ENCODE data around the gene FILIP1L. TPM values are rescaled to one million over a fixed set of nuclear protein-coding genes. Genes with fewer than 3 reads are reported as not detected.
A peak's percentile ranks its signal among the peaks of the same experiment; 100 is the strongest.

The FILIP1L gene
- total and polyA plus RNA-seq, 2 donors: 75.1 to 103 TPM

DNA sequence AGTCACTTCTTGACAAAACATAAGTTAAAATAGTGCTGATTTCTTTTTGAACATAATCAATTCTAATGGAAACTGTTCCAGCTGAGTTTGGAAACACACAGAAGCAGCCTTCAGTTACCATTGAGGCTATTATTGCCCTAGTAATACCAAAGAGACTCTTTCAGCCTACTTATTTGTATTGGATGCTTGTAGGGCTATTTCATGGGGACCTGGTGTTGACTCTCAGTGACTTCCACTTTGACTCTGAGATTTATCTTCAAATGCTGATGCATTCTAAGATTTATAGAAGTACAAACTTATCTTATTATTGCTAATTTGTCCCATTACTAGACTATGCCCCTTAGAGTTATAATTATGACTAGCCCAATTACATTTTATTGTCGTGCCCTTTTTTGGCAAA is 229.2 kb downstream of the FILIP1L start:
- H3K36me3 ChIP-seq (ENCODE audit: insufficient read depth): no peaks in the 10 kb centered on the region
- 96% methylated on average over 1 of the region's 1 CpG for WGBS
- no peak for DNase-seq (ENCODE audit: extremely low spot score)
- H3K4me1 ChIP-seq (ENCODE audit: insufficient read depth): no peaks in the 10 kb centered on the region
- no peak overlapping the region for H3K4me3 ChIP-seq (ENCODE audit: low read depth, low read length)
- no peak overlapping the region for H3K27ac ChIP-seq (ENCODE audit: low read depth)

- Histone ChIP-seq H3K27ac (ENCODE audit: low read depth) (no peak overlapping the region), H3K4me1 (ENCODE audit: insufficient read depth) (no peaks in the 10 kb centered on the region), H3K36me3 (ENCODE audit: insufficient read depth) (no peaks in the 10 kb centered on the region), H3K4me3 (ENCODE audit: low read depth, low read length) (no peak overlapping the region)
- no peak for DNase-seq (ENCODE audit: extremely low spot score)
- WGBS: 73% methylated on average over 2 of the region's 2 CpGs
Observed at GRCh38 chr3:99884484-99884883, 229.8 kb downstream of the FILIP1L start.

GRCh38 chr3:99883693-99884092 is 230.6 kb downstream of the FILIP1L start:
- DNase-seq (ENCODE audit: extremely low spot score): no peak
- H3K4me1 ChIP-seq (ENCODE audit: insufficient read depth): no peaks in the 10 kb centered on the region
- H3K36me3 ChIP-seq (ENCODE audit: insufficient read depth): no peaks in the 10 kb centered on the region
- no peak overlapping the region for H3K27ac ChIP-seq (ENCODE audit: low read depth)
- no peak overlapping the region for H3K4me3 ChIP-seq (ENCODE audit: low read depth, low read length)
- WGBS: 97% methylated on average over 1 of the region's 1 CpG

GRCh38 chr3:99883138-99883461 is 231.2 kb downstream of the FILIP1L start:
- no peaks in the 10 kb centered on the region for H3K36me3 ChIP-seq (ENCODE audit: insufficient read depth)
- no peak overlapping the region for H3K27ac ChIP-seq (ENCODE audit: low read depth)
- no peak overlapping the region for H3K4me3 ChIP-seq (ENCODE audit: low read depth, low read length)
- H3K4me1 ChIP-seq (ENCODE audit: insufficient read depth): no peaks in the 10 kb centered on the region
- DNase-seq (ENCODE audit: extremely low spot score): no peak
- WGBS: 78% methylated on average over 2 of the region's 2 CpGs

- no peak overlapping the region for H3K27ac ChIP-seq (ENCODE audit: low read depth)
- no peaks in the 10 kb centered on the region for H3K4me1 ChIP-seq (ENCODE audit: insufficient read depth)
- H3K36me3 ChIP-seq (ENCODE audit: insufficient read depth): no peaks in the 10 kb centered on the region
- DNase-seq (ENCODE audit: extremely low spot score): no peak
- WGBS: 95% methylated on average over 1 of the region's 1 CpG
- no peak overlapping the region for H3K4me3 ChIP-seq (ENCODE audit: low read depth, low read length)
Observed at GRCh38 chr3:99882436-99883137, 231.7 kb downstream of the FILIP1L start.

DNA sequence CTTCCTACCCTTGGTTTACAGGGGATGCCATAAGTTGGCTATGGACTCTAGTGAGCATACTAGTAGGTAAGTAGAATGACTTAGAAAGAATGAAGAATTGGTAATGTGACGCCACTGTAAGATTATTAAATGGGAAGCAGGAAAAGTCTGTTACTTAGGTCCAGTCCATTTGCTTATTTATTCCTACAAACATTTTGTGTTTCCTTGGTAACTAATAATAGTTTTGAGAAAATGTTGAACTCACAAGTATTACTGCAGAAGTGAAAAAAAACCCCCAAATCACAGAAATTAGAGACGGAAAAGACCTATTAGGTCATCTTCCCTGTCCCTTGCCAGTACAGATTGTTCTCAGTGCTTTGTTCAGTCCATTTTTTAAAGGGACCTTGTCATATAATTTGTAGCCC is 233.2 kb downstream of the FILIP1L start:
- WGBS: 53% methylated on average over 2 of the region's 2 CpGs
- peak overlapping the region; percentile 28 for H3K27ac ChIP-seq (ENCODE audit: low read depth)
- DNase-seq (ENCODE audit: extremely low spot score): no peak
- H3K4me1 ChIP-seq (ENCODE audit: insufficient read depth): no peaks in the 10 kb centered on the region
- H3K36me3 ChIP-seq (ENCODE audit: insufficient read depth): no peaks in the 10 kb centered on the region
- H3K4me3 ChIP-seq (ENCODE audit: low read depth, low read length): no peak overlapping the region

DNA sequence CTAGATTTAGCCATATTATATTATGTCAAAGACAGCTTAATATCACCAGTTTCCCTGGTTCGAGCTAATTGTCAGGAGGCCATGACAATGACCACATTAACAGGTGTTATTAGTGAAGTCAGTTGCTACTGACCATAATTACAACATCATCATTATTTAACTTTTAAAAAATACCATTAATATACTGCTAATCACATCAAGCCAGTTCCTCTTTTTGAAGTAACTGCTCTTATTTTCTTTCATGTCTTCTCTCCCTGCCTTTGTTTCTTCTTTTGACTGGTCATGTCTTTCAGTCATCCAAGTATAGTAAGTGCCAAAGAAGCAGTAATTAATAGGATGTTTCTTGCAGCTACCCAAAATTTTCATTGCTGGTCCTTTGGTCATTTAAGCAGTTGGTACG is 235.0 kb downstream of the FILIP1L start:
- Histone ChIP-seq H3K4me1 (ENCODE audit: insufficient read depth) (no peaks in the 10 kb centered on the region), H3K27ac (ENCODE audit: low read depth) (no peak overlapping the region), H3K4me3 (ENCODE audit: low read depth, low read length) (no peak overlapping the region), H3K36me3 (ENCODE audit: insufficient read depth) (no peaks in the 10 kb centered on the region)
- no peak for DNase-seq (ENCODE audit: extremely low spot score)
- 95% methylated on average over 2 of the region's 2 CpGs for WGBS

GRCh38 chr3:99878005-99878404 is 236.3 kb downstream of the FILIP1L start:
- WGBS: 98% methylated on average over 1 of the region's 1 CpG
- no peak overlapping the region for H3K27ac ChIP-seq (ENCODE audit: low read depth)
- no peaks in the 10 kb centered on the region for H3K4me1 ChIP-seq (ENCODE audit: insufficient read depth)
- DNase-seq (ENCODE audit: extremely low spot score): no peak
- no peaks in the 10 kb centered on the region for H3K36me3 ChIP-seq (ENCODE audit: insufficient read depth)
- no peak overlapping the region for H3K4me3 ChIP-seq (ENCODE audit: low read depth, low read length)

GRCh38 chr3:99877031-99877579 is 237.2 kb downstream of the FILIP1L start:
- Histone ChIP-seq H3K4me1 (ENCODE audit: insufficient read depth) (no peaks in the 10 kb centered on the region), H3K4me3 (ENCODE audit: low read depth, low read length) (no peak overlapping the region), H3K36me3 (ENCODE audit: insufficient read depth) (no peaks in the 10 kb centered on the region), H3K27ac (ENCODE audit: low read depth) (peak overlapping the region; percentile 23)
- WGBS: 80% methylated on average over 4 of the region's 4 CpGs
- DNase-seq (ENCODE audit: extremely low spot score): no peak

GRCh38 chr3:99875929-99876841 is 238.1 kb downstream of the FILIP1L start:
- H3K4me3 ChIP-seq (ENCODE audit: low read depth, low read length): peak overlapping the region; percentile 74
- no peaks in the 10 kb centered on the region for H3K4me1 ChIP-seq (ENCODE audit: insufficient read depth)
- 2% methylated on average over 63 of the region's 63 CpGs for WGBS
- no peaks in the 10 kb centered on the region for H3K36me3 ChIP-seq (ENCODE audit: insufficient read depth)
- no peak for DNase-seq (ENCODE audit: extremely low spot score)
- H3K27ac ChIP-seq (ENCODE audit: low read depth): peak overlapping the region; percentile 70

- no peak for DNase-seq (ENCODE audit: extremely low spot score)
- H3K36me3 ChIP-seq (ENCODE audit: insufficient read depth): no peaks in the 10 kb centered on the region
- 3% methylated on average over 6 of the region's 6 CpGs for WGBS
- H3K4me3 ChIP-seq (ENCODE audit: low read depth, low read length): peak overlapping the region; percentile 74
- H3K27ac ChIP-seq (ENCODE audit: low read depth): peak overlapping the region; percentile 70
- H3K4me1 ChIP-seq (ENCODE audit: insufficient read depth): no peaks in the 10 kb centered on the region
Observed at GRCh38 chr3:99875581-99875928, 238.7 kb downstream of the FILIP1L start.

- no peaks in the 10 kb centered on the region for H3K36me3 ChIP-seq (ENCODE audit: insufficient read depth)
- WGBS: 32% methylated on average over 3 of the region's 3 CpGs
- peak overlapping the region; percentile 25 for H3K4me3 ChIP-seq (ENCODE audit: low read depth, low read length)
- H3K27ac ChIP-seq (ENCODE audit: low read depth): no peak overlapping the region
- no peaks in the 10 kb centered on the region for H3K4me1 ChIP-seq (ENCODE audit: insufficient read depth)
- DNase-seq (ENCODE audit: extremely low spot score): no peak
Observed at GRCh38 chr3:99874237-99875002, 239.9 kb downstream of the FILIP1L start.

DNA sequence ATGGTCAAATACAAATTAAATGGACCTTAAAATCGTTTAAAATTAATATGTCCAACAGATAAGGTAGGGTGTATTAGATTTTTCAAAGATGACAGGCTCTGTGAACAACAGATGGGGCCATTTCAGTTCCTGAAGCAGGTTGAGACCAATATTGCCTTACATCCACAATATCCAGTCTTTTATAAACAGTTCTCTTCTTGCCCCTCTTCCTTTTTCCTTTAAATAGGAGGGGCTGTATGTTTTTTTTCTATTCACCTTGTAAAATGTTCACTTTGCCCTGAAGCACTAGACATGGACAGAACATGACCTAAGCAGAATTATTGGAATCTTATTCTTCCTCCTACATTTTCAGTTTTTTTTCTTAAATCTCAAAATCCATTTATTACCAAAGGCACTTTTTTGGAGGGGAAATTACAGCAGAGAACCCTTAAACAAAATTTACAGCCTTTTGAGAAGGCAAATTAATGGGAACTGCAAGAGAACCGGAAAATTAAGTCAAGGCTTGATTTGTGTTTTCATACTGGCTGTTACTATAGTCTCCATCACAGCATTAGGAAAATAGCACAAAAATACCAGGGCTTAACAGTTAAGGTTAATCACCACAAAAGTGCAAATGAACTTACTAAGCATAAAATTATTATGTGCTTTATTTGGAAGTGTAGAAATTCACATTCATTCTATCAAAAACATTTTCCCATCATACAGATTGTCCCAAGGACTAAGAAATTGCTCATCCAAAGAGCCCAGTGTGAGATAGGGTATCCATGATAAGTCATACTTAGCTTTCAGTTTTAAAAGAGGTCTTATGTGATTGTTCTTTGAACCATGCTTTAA is 240.8 kb downstream of the FILIP1L start:
- Histone ChIP-seq H3K36me3 (ENCODE audit: insufficient read depth) (no peaks in the 10 kb centered on the region), H3K4me1 (ENCODE audit: insufficient read depth) (no peaks in the 10 kb centered on the region), H3K27ac (ENCODE audit: low read depth) (no peak overlapping the region), H3K4me3 (ENCODE audit: low read depth, low read length) (peak overlapping the region; percentile 25)
- no peak for DNase-seq (ENCODE audit: extremely low spot score)
- WGBS: 7% methylated on average over 2 of the region's 2 CpGs

All from urinary bladder (tissue), 4 donors.